Hematopoietic multipotent progenitor cell treated with erythropoietin and hydrocortisone succinate and interleukin-3 and kit ligand, for 4 days (in vitro differentiated cells): Measurements from ENCODE around the gene NIPAL1.
A peak's percentile ranks its signal among the peaks of the same experiment; 100 is the strongest.

Experiments
- DNase-seq: peaks from one replicate; pipeline ENCODE4 v3.0.0-alpha.2; 2015

The NIPAL1 gene

GRCh38 chr4:48028696-48029095 is 12.1 kb downstream of the NIPAL1 start:
- DNase-seq = no peak

DNA sequence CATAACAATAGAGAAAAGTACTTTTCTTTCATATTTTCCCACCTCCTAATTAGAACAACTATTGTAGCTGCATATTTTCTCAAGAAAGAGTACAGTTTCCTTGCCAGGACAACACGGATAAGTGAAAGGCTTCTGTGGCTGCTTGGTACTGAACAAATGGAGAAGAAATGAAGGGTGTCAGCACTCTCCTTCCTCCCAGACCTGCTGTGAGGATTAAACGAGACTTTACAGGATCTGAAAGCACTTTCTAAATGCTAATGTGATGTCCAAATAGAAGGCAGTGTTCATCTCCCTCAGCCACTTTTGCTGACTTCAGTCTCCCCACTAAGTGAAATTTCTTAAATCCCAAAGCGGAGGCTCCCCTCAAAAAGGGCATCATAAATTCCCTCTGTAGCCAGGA is 13.9 kb downstream of the NIPAL1 start:
- DNase-seq = no peak

- no peak for DNase-seq
Observed at GRCh38 chr4:48031802-48032525, 15.4 kb downstream of the NIPAL1 start.

GRCh38 chr4:48032721-48033120 is 16.1 kb downstream of the NIPAL1 start:
- DNase-seq = no peak

DNA sequence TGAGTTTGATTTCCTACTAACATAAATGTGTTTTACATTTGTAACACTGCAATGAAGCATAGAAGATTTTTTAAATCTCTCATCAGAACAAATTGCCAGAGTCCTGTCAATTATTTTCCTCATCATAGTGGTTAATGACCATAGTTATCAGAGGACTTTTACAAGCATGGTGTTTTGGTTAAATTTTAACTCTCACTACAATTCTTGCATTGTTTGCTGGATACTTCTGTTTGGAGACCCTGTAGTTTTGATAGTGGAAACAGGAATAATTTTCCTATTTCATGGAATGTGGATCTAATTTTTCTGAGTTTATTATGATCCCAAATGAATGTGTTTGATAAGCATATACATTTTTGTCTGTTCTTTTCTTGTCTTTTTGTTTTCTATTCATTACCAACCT is 16.8 kb downstream of the NIPAL1 start:
- no peak for DNase-seq

DNA sequence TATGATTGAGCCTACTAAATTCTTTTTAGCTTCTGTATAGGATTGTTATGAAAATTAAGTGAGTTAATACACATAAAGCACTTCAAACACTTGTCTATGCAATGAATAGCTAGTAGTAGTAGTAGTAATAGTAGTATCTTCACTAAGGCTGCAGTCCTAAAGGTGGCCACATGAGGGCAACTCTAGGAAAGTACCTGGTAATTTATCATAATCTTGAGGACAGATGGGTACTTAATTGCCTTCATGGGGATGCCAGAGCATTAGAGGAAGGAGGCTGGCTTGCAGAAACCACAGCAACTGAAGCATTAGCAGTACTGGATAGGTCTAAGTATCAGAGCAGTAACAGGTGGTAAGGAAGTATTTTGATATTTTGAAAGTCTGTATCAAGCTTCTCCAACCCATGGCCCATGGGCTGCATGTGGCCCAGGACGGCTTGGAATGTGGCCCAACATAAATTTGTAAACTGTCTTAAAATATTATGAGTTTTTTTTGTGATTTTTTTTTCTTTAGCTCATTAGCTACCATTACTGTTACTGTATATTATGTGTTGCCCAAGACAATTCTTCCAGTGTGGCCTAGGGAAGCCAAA is 17.3 kb downstream of the NIPAL1 start:
- DNase-seq = peak; percentile 70

DNA sequence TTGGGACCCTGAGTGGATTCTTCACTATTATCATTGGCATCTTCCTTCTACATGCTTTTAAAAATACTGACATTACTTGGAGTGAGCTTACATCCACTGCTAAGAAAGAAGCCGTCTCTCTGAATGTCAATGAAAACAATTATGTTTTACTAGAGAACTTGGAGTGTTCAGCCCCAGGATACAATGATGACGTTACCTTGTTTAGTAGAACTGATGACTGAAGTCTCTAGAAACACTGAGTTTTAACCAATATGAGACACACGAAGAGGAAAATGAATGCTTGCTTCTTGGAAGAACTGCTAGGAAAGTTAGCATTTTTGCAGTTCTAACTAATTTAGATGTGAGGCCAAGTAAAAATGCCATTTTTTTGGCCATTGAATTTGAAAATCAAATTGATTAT is 19.4 kb downstream of the NIPAL1 start:
- DNase-seq = no peak

DNA sequence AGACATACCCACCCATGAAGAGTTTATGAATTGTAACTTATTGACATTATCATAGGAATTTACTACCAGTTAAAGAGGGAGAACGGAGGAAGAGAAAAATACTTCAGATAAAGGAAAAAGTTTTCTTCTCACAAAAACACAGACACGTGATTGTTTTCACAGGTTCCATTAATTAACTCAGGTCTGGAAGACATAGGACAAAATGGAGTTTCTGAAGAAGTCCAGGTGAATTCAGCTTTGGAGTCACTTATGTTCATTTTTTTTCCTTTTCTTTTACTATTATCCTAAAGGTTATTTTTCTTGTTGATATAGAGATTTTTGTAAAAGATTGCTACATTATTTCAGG is 20.5 kb downstream of the NIPAL1 start:
- no peak for DNase-seq

- no peak for DNase-seq
Observed at GRCh38 chr4:48038666-48039065, 22.1 kb downstream of the NIPAL1 start.

DNA sequence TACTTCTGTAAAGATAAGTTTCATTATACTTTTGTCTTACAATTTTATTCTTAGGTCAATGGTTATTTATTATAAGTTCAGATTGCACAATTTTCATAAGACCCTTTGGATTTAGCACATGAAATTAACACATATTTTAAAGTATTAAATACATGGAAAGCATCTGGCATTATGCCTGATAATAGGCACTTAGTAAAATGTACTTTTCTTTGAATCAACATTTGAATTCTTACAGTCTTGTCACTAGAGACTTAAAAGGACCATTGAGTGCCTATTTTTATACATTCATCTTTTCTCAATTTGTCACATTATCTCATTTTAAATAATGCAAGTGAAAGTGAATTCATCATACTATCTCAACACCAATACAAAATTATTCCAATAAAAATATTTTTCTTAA is 23.0 kb downstream of the NIPAL1 start:
- no peak for DNase-seq

DNA sequence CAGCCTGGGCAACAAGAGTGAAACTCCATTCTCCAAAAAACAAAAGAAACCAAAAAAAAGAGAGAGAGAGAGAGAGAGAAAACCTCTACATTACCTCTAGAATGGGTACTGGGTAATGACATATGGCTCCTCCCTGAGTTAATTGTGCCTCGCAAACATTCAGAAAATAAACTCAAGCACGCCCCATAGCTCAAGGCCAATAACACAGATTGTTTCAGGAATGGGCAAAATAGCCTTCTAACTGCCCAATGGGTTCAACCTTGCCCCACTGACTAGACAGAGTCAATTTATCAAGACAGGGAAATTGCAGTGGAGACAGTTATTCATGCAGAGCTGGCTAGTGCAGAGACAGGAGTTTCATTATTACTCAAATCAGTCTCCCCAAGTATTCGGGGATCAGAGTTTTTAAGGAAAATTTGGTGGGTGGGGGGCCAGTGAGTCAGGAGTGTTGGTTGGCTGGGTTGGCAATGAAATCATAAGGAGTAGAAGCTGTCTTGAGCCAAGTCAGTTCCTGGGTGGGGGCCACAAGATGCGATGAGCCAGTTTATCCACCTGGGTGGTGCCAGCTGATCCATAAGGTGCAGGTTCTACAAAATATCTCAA is 25.1 kb downstream of the NIPAL1 start:
- DNase-seq = no peak

DNA sequence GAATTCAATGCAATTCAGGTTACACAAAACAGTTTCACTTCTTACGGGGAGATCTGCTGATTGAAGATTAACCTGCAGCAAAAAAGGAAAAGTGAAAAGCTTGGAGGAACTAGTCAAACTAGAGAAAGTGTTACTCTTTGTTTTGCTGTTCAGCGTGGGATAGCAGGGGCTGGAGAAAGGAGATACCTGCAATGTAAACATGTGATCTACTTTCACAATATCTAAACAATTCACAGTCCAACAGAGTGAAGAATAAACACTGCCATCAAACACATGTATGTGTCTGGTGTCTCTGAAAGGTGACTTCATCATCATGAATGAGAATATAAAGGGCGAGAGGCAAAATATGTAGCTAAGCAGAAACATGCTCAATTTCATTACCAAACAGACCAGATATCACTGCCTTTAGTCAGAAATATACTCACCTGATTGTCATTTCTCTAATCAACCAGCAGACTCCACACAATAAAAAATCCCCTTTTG is 26.4 kb downstream of the NIPAL1 start:
- DNase-seq = no peak

DNA sequence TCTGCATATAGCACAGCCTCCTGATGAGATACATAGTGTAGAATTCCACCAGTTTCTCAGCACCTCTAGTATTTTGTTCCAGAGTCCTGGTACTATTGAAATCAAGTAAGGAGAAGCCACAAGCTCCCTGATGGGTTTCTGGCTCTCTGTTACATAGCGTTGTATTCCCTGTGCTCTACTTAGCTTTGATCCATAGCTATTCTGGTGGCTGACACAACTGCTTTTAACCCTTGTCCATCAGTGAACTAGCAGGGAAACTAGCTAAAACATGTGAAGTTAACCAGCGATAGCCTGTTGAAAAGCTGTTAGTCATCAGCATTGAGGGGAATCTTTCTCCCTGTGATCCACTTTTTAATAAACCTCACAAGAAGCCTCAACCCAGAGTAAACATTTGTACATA is 26.9 kb downstream of the NIPAL1 start:
- DNase-seq = no peak

- peak; percentile 61 for DNase-seq
Observed at GRCh38 chr4:48044298-48044697, 27.7 kb downstream of the NIPAL1 start.

DNA sequence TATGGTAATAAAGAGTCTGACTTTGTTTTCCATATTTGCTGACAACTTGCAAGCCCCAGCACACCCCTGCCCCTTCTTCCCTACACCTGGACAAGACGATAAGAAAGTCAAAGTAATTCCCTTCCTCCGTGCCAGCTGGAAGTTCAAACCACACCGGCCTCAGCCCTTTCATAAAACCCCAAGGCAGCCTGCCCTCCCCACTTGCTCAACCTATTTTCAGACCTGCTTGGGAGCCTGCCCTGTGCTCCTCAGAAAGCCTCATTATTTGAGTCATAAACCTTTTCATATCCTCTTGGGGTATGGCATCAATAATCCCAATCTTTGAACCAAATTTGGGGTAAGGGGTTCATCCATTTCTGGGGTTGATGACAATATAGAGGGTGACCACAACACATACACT is 29.5 kb downstream of the NIPAL1 start:
- DNase-seq = peak; percentile 13

DNA sequence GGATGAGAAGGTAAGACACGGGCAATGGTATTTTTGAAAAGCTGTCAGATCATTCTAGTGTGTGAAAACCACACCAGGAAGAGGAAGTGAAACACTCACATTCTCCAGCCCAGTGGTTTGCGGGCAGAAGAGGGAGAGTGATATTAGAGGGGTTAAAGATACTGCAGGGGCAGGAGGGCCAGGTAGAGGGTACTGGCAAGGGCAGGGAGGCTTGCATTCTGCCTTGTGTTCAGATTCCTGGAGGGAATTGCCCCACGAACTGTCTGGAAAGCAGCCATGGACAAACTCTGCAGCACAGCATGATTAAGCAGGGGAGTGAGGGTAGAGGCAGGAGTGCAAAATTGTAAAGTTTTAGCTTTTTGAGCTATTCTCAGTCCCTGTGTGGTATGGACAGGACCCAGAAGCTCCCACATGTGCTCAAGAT is 30.9 kb downstream of the NIPAL1 start:
- DNase-seq = peak; percentile 84

DNA sequence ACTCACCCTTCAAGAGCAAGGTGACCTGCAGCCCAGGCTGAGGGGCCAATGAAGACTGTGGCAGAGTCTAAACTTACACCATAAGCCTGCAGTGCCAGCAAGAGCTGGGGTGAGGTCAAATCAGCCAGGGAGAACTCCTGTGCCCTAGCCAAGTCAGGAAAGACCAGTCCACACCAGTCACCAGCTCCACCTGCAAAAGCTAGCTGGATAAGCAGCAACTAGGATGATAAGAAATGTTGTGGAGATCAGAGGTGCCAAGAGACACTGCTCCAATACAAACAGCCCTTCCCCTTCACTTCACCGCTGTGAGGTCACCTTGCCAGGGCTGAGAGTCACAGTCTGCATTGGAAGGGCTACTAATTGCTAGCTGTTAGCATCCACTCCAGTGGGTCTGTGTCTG is 31.3 kb downstream of the NIPAL1 start:
- no peak for DNase-seq

GRCh38 chr4:48049483-48049882 is 32.9 kb downstream of the NIPAL1 start:
- DNase-seq = no peak

DNA sequence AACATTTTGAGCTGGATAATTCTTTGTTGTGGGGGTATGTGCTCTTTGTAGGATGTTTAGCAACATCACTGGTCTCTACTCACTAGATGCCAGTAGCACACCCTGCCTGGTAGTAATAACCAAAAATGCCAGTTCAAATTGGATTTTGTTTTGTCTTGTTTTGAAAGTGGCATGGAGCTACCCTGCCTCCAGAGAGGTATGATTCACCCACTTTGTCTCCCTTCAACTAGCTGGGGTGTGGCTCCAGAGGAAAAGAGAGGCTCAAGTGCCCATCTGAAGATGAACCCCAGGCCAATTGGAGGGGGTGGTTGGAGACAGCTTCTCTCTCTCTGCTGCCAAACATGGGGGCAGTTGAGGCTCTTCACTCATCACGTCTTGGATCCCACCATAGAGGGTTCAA is 34.5 kb downstream of the NIPAL1 start:
- no peak for DNase-seq

DNA sequence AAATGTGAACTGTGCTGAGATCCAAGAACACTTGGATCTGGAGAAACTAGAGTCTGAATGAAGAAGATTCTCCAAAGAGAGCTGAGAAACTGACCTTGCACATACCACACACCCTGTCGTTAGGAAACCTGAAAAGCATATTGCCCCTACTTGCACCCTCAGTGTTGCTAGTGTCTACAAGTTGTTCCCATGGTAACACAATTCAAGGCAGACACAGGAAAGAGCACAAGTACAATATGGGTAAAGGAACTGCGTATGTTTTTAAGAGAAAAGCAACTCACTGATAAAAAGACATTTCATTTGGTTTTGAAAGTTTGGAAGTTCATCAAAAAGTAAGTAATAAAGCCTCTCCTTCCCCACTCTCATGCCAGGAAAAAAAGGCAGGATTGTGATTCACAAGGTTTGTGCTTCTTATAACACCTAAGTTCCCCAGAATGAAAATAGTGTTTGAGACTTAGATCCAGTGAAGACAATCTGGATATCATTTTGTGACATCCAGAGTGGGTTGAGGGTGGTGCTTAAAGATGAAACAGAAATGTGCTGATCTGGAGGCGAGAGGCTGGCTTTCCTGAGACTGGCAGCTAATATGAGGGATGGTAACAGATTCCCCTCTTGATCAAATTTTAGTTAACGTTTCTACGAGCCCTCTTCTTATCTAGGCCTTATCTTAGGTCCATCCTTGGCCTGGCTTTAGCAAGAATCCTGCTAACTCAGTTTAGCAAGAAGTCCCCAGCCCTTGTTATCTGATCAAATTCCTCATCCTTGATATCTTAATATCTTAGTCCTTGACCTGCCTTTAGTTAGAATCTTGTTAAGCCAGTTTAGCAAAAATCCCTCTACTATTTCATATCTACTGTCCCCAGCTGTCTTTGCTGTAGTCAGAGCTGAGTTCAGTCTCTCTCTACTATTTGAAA is 42.3 kb downstream of the NIPAL1 start:
- DNase-seq = no peak

DNA sequence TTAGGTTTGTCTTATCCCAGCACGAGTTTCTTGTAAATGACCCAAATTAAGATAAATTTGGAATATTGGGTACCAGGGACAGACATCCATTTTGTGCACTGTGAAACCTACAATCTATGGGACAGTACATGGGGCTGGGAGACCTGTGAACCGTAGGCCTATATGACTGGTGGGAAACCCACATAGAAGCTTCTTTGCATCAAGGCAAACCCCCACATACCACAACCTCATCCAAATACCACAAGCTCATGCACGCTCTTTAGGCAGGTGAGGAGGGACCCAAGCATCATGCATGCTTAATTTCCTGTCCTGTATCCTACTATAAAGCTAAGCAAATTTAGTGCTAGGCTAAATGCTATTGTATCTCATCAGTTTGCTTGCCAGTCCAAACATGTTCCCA is 47.8 kb downstream of the NIPAL1 start:
- DNase-seq = no peak

GRCh38 chr4:48065587-48066052 is 49.0 kb downstream of the NIPAL1 start:
- DNase-seq = no peak

DNA sequence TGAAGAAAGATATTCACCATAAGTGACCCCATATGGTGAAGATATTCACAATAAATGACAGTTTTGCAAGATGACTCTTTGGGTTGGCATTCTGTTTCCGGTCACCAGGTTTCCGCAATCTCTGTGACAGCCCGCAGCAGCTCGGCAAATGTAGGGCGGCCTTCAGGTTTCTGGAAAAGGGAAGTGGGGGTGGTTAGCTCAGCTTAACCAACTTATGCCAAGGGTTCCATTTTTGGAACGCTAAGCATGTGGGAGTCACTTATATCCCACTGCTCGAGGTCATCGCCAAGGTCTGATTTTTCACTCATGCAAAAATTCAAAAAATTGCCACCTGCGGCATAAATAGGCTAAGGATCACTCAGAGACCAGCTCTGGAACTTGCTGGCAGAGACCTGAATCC is 51.0 kb downstream of the NIPAL1 start:
- no peak for DNase-seq
